Activated naive CD4-positive, alpha-beta T cell treated with anti-CD3 and anti-CD28 coated beads, Interleukin-2, amount 50 U/mL, for 24 hours (primary cell): Measurements from ENCODE around the gene PIPOX.
"Not testable (repeated sequence)": the region's sequence is repeated elsewhere in the genome, so short reads cannot be mapped to it uniquely, and the experiment has no call there.

ENCODE experiments used
- H3K27ac Mint-ChIP-seq: one replicate; pipeline ENCODE4 v1.8.0; 2021; ENCODE audit warnings: mild to moderate bottlenecking, mixed read lengths
- H3K27me3 Mint-ChIP-seq: one replicate; pipeline ENCODE4 v1.8.0; 2021; ENCODE audit warnings: mixed read lengths
- H3K36me3 Mint-ChIP-seq: one replicate; pipeline ENCODE4 v1.8.0; 2021; ENCODE audit warnings: mixed read lengths
- H3K4me1 Mint-ChIP-seq: one replicate; pipeline ENCODE4 v1.8.0; 2021; ENCODE audit warnings: mixed read lengths
- H3K4me3 Mint-ChIP-seq: one replicate; pipeline ENCODE4 v1.8.0; 2021; ENCODE audit warnings: mild to moderate bottlenecking, mixed read lengths
- H3K9me3 Mint-ChIP-seq: one replicate; pipeline ENCODE4 v1.8.0; 2021; ENCODE audit warnings: mixed read lengths

PIPOX gene

GRCh38 chr17:29074488-29074887, 31.5 kb downstream of the PIPOX start:
- Mint-ChIP-seq H3K27me3 (no peaks in the 10 kb centered on the region), H3K4me3 (no peak overlapping the region), H3K9me3 (no peaks in the 10 kb centered on the region), H3K27ac (no peak overlapping the region), H3K36me3 (no peaks in the 10 kb centered on the region), H3K4me1 (peaks cover 3% of the 10 kb centered on the region)

GRCh38 chr17:29076087-29076486, 33.1 kb downstream of the PIPOX start:
- peaks cover 1% of the 10 kb centered on the region for H3K36me3 Mint-ChIP-seq
- no peaks in the 10 kb centered on the region for H3K27me3 Mint-ChIP-seq
- peaks cover 3% of the 10 kb centered on the region for H3K4me1 Mint-ChIP-seq
- H3K27ac Mint-ChIP-seq: no peak overlapping the region
- H3K9me3 Mint-ChIP-seq: no peaks in the 10 kb centered on the region
- H3K4me3 Mint-ChIP-seq: no peak overlapping the region

- Mint-ChIP-seq H3K36me3 (peaks cover 1% of the 10 kb centered on the region), H3K9me3 (no peaks in the 10 kb centered on the region), H3K27ac (no peak overlapping the region)
Measured at GRCh38 chr17:29076722-29077121, 33.8 kb downstream of the PIPOX start.

DNA sequence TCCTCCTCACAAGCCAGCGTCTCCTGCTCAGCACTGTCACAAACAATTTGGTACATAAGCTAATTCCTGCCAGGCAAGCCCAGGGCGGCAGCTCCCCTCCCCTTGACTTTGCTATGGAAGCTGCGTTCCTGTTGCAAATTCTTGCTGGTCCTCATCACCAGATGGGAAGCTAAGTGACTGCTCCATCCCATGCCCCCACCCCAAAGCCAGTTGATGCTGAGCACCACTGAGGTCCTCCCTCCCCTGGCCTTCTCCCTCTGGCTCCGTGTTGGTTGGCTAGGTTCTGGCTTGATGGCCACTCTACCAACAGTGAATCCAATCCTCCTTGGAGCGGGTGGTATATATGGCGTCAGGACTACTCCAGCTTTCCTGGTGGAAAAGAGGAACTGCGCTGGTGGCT, 34.4 kb downstream of the PIPOX start:
- no peak overlapping the region for H3K27ac Mint-ChIP-seq
- H3K4me1 Mint-ChIP-seq: peaks cover 3% of the 10 kb centered on the region
- no peaks in the 10 kb centered on the region for H3K27me3 Mint-ChIP-seq
- H3K9me3 Mint-ChIP-seq: no peaks in the 10 kb centered on the region
- peaks cover 1% of the 10 kb centered on the region for H3K36me3 Mint-ChIP-seq
- no peak overlapping the region for H3K4me3 Mint-ChIP-seq

More at GRCh38 chr17:29076722-29077121, 33.8 kb downstream of the PIPOX start:
- H3K4me3 Mint-ChIP-seq: no peak overlapping the region
- no peaks in the 10 kb centered on the region for H3K27me3 Mint-ChIP-seq
- H3K4me1 Mint-ChIP-seq: peaks cover 3% of the 10 kb centered on the region

DNA sequence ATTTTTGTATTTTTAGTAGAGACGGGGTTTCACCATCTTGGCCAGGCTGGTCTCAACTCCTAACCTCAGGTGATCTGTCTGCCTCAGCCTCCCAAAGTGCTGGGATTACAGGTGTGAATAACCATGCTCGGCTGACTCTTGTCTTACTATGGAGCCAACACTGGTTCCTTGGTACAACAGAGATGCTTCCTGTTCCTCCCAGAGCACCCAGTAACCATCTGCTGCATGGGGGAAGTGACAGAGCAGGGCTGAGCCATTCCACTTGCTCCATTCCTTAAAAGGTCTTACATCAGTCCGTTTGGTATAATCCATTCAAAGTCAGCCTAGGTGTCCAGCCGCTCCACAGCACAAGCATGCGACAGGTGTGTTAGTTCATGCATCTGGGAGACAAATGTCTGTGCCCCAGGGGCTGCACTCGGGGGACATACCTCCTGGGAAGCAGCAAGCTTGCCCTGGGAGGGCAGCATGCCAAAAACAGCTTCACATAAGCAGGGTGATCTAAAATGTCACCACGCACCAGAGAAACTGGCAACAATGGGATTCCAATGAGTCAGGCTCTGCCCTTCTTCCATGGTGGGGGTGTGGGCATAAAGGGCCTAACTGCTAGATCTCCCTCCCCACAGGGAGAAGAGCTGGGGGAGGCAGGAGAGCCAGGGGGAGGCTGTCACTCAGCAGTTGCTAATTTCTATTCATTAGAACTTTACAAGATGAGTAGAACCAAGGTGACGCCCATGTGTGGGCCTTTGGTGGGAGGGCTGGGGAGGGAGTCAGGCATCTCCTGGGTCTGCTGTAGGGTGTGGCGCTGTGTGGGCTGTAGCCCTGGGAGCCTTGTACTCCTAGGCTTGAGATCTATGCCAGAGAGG, 35.5 kb downstream of the PIPOX start:
- H3K9me3 Mint-ChIP-seq: no peaks in the 10 kb centered on the region
- H3K27me3 Mint-ChIP-seq: no peaks in the 10 kb centered on the region
- H3K27ac Mint-ChIP-seq: no peak overlapping the region
- no peak overlapping the region for H3K4me3 Mint-ChIP-seq
- H3K36me3 Mint-ChIP-seq: peaks cover 1% of the 10 kb centered on the region
- H3K4me1 Mint-ChIP-seq: no peaks in the 10 kb centered on the region

GRCh38 chr17:29079433-29079832, 36.5 kb downstream of the PIPOX start:
- Mint-ChIP-seq H3K36me3 (peaks cover 1% of the 10 kb centered on the region), H3K27ac (no peak overlapping the region), H3K27me3 (no peaks in the 10 kb centered on the region), H3K9me3 (no peaks in the 10 kb centered on the region), H3K4me1 (no peaks in the 10 kb centered on the region), H3K4me3 (no peak overlapping the region)

- no peaks in the 10 kb centered on the region for H3K4me1 Mint-ChIP-seq
- H3K9me3 Mint-ChIP-seq: no peaks in the 10 kb centered on the region
- H3K36me3 Mint-ChIP-seq: peaks cover 1% of the 10 kb centered on the region
- H3K27me3 Mint-ChIP-seq: no peaks in the 10 kb centered on the region
- no peak overlapping the region for H3K27ac Mint-ChIP-seq
- H3K4me3 Mint-ChIP-seq: no peak overlapping the region
Measured at GRCh38 chr17:29079887-29080286, 36.9 kb downstream of the PIPOX start.

GRCh38 chr17:29080323-29080722, 37.4 kb downstream of the PIPOX start:
- Mint-ChIP-seq H3K36me3 (peaks cover 1% of the 10 kb centered on the region), H3K4me1 (no peaks in the 10 kb centered on the region), H3K27ac (no peak overlapping the region), H3K9me3 (no peaks in the 10 kb centered on the region), H3K4me3 (no peak overlapping the region), H3K27me3 (no peaks in the 10 kb centered on the region)

DNA sequence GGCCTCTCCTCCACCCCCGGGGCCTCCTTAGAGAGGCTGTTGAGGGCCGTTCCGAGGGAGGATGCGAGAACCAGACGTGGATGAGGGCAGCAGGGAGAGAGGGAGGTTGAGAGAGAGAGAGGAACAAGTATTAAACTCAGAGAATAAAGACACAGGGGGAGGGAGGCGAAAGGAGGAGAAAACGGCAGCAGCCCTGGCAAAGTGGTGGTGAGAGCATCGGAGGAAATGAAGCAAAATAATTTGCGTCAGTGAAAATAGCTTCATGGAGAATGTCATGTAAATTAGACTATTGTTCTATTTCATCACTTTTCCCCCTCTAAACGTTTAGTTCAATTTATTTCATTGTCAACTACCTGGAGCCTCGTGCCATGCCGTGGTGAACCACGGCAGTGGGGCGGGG, 38.0 kb downstream of the PIPOX start:
- H3K27me3 Mint-ChIP-seq: no peaks in the 10 kb centered on the region
- H3K4me1 Mint-ChIP-seq: no peaks in the 10 kb centered on the region
- no peak overlapping the region for H3K4me3 Mint-ChIP-seq
- H3K27ac Mint-ChIP-seq: no peak overlapping the region
- H3K9me3 Mint-ChIP-seq: no peaks in the 10 kb centered on the region
- H3K36me3 Mint-ChIP-seq: peaks cover 1% of the 10 kb centered on the region

DNA sequence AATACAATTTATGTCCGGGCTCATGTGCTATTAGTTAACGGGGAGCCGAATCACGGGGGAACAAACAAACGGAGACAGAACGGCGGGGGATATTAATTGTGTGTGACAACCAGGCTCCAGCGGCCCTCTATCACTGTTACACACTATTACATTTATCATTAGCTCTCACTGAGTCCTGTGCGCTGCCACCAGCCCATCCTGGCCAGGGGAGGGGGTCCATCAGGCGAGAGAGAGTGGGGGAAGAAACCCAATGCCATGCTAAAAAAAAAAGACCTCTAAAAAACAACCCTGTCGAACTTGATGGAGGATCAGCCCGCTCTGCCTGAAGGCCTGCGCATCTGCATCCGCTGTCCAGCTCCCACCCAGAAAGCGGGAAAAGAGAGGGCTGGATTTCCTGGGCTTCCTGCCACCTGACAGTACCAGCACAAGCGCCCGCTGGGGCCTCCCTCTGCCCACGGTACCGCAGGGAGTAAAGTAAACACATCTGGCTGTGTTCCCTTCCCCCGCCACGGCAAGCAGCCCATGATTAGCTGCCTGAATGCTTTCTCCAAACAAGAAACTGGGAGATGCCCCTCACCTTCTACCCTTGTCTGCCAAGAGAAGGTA, 41.7 kb downstream of the PIPOX start:
- no peak overlapping the region for H3K4me3 Mint-ChIP-seq
- H3K27me3 Mint-ChIP-seq: no peaks in the 10 kb centered on the region
- no peaks in the 10 kb centered on the region for H3K4me1 Mint-ChIP-seq
- no peaks in the 10 kb centered on the region for H3K9me3 Mint-ChIP-seq
- H3K36me3 Mint-ChIP-seq: peaks cover 6% of the 10 kb centered on the region
- no peak overlapping the region for H3K27ac Mint-ChIP-seq

GRCh38 chr17:29085223-29085622, 42.3 kb downstream of the PIPOX start:
- Mint-ChIP-seq H3K27ac (no peak overlapping the region), H3K36me3 (peaks cover 6% of the 10 kb centered on the region), H3K9me3 (no peaks in the 10 kb centered on the region), H3K4me3 (no peak overlapping the region), H3K4me1 (no peaks in the 10 kb centered on the region), H3K27me3 (no peaks in the 10 kb centered on the region)

GRCh38 chr17:29086628-29087332, 43.8 kb downstream of the PIPOX start:
- Mint-ChIP-seq H3K9me3 (no peaks in the 10 kb centered on the region), H3K27me3 (no peaks in the 10 kb centered on the region), H3K4me3 (no peak overlapping the region), H3K27ac (no peak overlapping the region), H3K36me3 (peaks cover 4% of the 10 kb centered on the region), H3K4me1 (no peaks in the 10 kb centered on the region)

GRCh38 chr17:29088782-29089181, 45.8 kb downstream of the PIPOX start:
- H3K9me3 Mint-ChIP-seq, H3K4me1 Mint-ChIP-seq, H3K36me3 Mint-ChIP-seq, H3K27me3 Mint-ChIP-seq, H3K27ac Mint-ChIP-seq, H3K4me3 Mint-ChIP-seq: not testable (repeated sequence)

DNA sequence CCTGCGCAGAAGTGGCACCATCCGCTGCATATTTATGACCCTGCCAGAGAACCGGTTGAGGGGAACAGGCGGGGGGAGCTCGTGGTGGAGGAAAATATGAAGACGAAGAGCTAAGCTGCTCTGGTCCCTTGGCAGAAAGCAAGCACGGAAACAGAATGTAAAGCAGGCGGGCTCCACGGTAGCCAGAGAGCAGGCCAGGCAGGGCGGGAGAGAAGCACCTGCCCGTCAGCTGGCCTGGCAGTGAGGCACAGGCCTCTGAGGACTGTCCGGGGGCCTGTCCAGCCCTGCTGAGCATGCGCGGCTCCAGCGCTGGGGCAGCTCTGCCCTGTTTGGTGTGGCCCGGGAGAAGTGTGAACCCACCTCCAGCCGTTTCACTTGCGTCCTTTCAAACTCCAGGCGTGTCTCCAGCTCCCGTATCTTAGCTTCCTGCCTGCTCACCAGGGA, 46.7 kb downstream of the PIPOX start:
- no peak overlapping the region for H3K27ac Mint-ChIP-seq
- H3K4me1 Mint-ChIP-seq: no peaks in the 10 kb centered on the region
- no peaks in the 10 kb centered on the region for H3K9me3 Mint-ChIP-seq
- H3K36me3 Mint-ChIP-seq: peaks cover 4% of the 10 kb centered on the region
- H3K27me3 Mint-ChIP-seq: no peaks in the 10 kb centered on the region
- no peak overlapping the region for H3K4me3 Mint-ChIP-seq

GRCh38 chr17:29090108-29090507, 47.2 kb downstream of the PIPOX start:
- H3K9me3 Mint-ChIP-seq: no peaks in the 10 kb centered on the region
- no peaks in the 10 kb centered on the region for H3K27me3 Mint-ChIP-seq
- H3K4me3 Mint-ChIP-seq: no peak overlapping the region
- no peak overlapping the region for H3K27ac Mint-ChIP-seq
- H3K4me1 Mint-ChIP-seq: no peaks in the 10 kb centered on the region
- peaks cover 4% of the 10 kb centered on the region for H3K36me3 Mint-ChIP-seq
